Inflammatory macrophage treated with lipopolysaccharide for 1 hour (primary cell): ENCODE measurements around the gene UGT1A10.
"Not testable (repeated sequence)": the region's sequence is repeated elsewhere in the genome, so short reads cannot be mapped to it uniquely, and the experiment has no call there.

ENCODE experiments used
- DNase-seq, 2 donors: peaks; one replicate each; pipeline ENCODE4 v3.0.0-alpha.2; 2020 to 2022

The UGT1A10 gene

GRCh38 chr2:233636306-233636705, at the start of gene UGT1A10:
UGT1A10 (plus strand) TSS chr2:233636448; CDS start chr2:233636523, 75 bp downstream.
- DNase-seq = not testable (repeated sequence)

GRCh38 chr2:233588400-233588799, 47.8 kb upstream of the UGT1A10 start:
- DNase-seq = no peak

- not testable (repeated sequence) for DNase-seq
Observed at GRCh38 chr2:233592706-233593105, 43.5 kb upstream of the UGT1A10 start.

- no peak for DNase-seq
Observed at GRCh38 chr2:233593201-233593600, 43.0 kb upstream of the UGT1A10 start.

- DNase-seq = no peak
Observed at GRCh38 chr2:233597522-233597921, 38.7 kb upstream of the UGT1A10 start.

GRCh38 chr2:233598952-233599351, 37.3 kb upstream of the UGT1A10 start:
- no peak for DNase-seq

GRCh38 chr2:233600386-233600785, 35.9 kb upstream of the UGT1A10 start:
- DNase-seq = no peak

GRCh38 chr2:233602076-233602475, 34.2 kb upstream of the UGT1A10 start:
- DNase-seq = no peak

- DNase-seq = no peak
Observed at GRCh38 chr2:233603520-233603919, 32.7 kb upstream of the UGT1A10 start.

GRCh38 chr2:233604826-233605225, 31.4 kb upstream of the UGT1A10 start:
- DNase-seq = no peak

- no peak for DNase-seq
Observed at GRCh38 chr2:233605680-233606079, 30.6 kb upstream of the UGT1A10 start.

GRCh38 chr2:233611284-233611683, 25.0 kb upstream of the UGT1A10 start:
- DNase-seq = no peak

- DNase-seq = not testable (repeated sequence)
Observed at GRCh38 chr2:233617476-233617875, 18.8 kb upstream of the UGT1A10 start, which contains the start of gene UGT1A8. UGT1A8 (plus strand) TSS chr2:233617633; CDS start chr2:233617708, 75 bp downstream.

GRCh38 chr2:233620204-233620603, 16.0 kb upstream of the UGT1A10 start:
- DNase-seq = no peak

- DNase-seq = not testable (repeated sequence)
Observed at GRCh38 chr2:233621863-233622262, 14.4 kb upstream of the UGT1A10 start.

GRCh38 chr2:233627331-233628025, 8.8 kb upstream of the UGT1A10 start:
- DNase-seq = no peak

GRCh38 chr2:233638836-233639235, 2.6 kb downstream of the UGT1A10 start:
- no peak for DNase-seq

GRCh38 chr2:233639860-233640259, 3.6 kb downstream of the UGT1A10 start:
- no peak for DNase-seq

- DNase-seq = no peak
Observed at GRCh38 chr2:233643128-233643527, 6.9 kb downstream of the UGT1A10 start.

- DNase-seq = not testable (repeated sequence)
Observed at GRCh38 chr2:233646033-233646432, 9.8 kb downstream of the UGT1A10 start.

GRCh38 chr2:233650981-233651380, 14.7 kb downstream of the UGT1A10 start:
- DNase-seq = no peak

- DNase-seq = no peak
Observed at GRCh38 chr2:233651430-233651829, 15.2 kb downstream of the UGT1A10 start.

- no peak for DNase-seq
Observed at GRCh38 chr2:233654501-233654900, 18.3 kb downstream of the UGT1A10 start.

GRCh38 chr2:233655043-233655442, 18.8 kb downstream of the UGT1A10 start:
- DNase-seq = no peak

GRCh38 chr2:233655943-233656342, 19.7 kb downstream of the UGT1A10 start:
- not testable (repeated sequence) for DNase-seq
